HepG2 (cell line): Measurements from ENCODE around the gene C1QBP. TPM values are rescaled to one million over a fixed set of nuclear protein-coding genes. Genes with fewer than 3 reads are reported as not detected.

Source experiments
- ATAC-seq: fragments of 200-7000 bp; cut with Tn5 transposase; 3 replicates; pipeline ENCODE4 v1.9.1; 2020; ENCODE audit warnings: mild to moderate bottlenecking, moderate library complexity
- BruUV-seq: library from RNA; stranded (reverse); fragments of 400-500 nt; replicated peaks from 2 replicates; lab custom pipeline; 2021; lab: Mats Ljungman, UMichigan
- CTCF ChIA-PET: fragments of 300-600 bp; formaldehyde crosslinking; extraction: SDS; loops from one replicate; lab custom pipeline; 2021; ENCODE audit warnings: low total read pairs, inconsistent platforms, low intra/inter-chr PET ratio; lab: Yijun Ruan, JAX
- POLR2A ChIA-PET: fragments of 350-600 bp; sonication (Branson Sonifier 250); formaldehyde crosslinking; loops from one replicate; lab custom pipeline; 2020; ENCODE audit warnings: antibody characterized with exemption, inconsistent platforms; lab: Yijun Ruan, JAX
- DNase-seq: peaks from one replicate; pipeline ENCODE4 v3.0.0-alpha.2; 2015; ENCODE audit warnings: low spot score
- FAIRE-seq: peaks from 3 replicates; lab custom pipeline; 2011; peaks lifted over from hg19 to GRCh38; lab: Jason Lieb, UNC
- H2AFZ ChIP-seq: one replicate; pipeline ENCODE4 v1.6.1; 2011; ENCODE audit warnings: low read length, inconsistent platforms
- H3K27ac ChIP-seq: fragments of 300-600 bp; 3 replicates; pipeline ENCODE4 v1.8.0; 2011; ENCODE audit warnings: mixed run types, mild to moderate bottlenecking, mixed read lengths, low read length, inconsistent platforms; ENCODE audit not compliant: insufficient read depth; ENCODE audit errors: extremely low read length
- H3K27me3 ChIP-seq, 2 experiments: fragments of 200-600 bp in 1 of 2; 2 replicates in 1 of 2; 3 replicates in 1 of 2; pipeline versions ENCODE4 v1.6.0 to v1.8.0; 2011; ENCODE audit warnings: low read length in 2 of 2, mild to moderate bottlenecking in 2 of 2, moderate library complexity in 2 of 2, inconsistent platforms in 1 of 2; ENCODE audit not compliant: insufficient read depth in 2 of 2, control insufficient read depth in 1 of 2
- H3K36me3 ChIP-seq, 2 experiments: fragments of 200-600 bp in 1 of 2; replicated peaks in 1 of 2; 2 replicates in 1 of 2; 3 replicates in 1 of 2; pipeline versions ENCODE4 v1.5.1 to v1.8.0; 2011; ENCODE audit warnings: low read length in 2 of 2, inconsistent platforms in 1 of 2; ENCODE audit not compliant: insufficient read depth in 2 of 2, control insufficient read depth in 1 of 2
- H3K4me1 ChIP-seq: 2 replicates; pipeline ENCODE4 v1.5.1; 2012; ENCODE audit warnings: low read length, inconsistent platforms; ENCODE audit not compliant: insufficient read depth
- H3K4me2 ChIP-seq: 2 replicates; pipeline ENCODE4 v1.6.0; 2011; ENCODE audit warnings: low read depth, low read length, inconsistent platforms
- H3K4me3 ChIP-seq, 3 experiments: fragments of 200-600 bp in 1 of 3; sonication (generic), shearing (Covaris generic) in 1 of 3; replicated peaks in 1 of 3; 2 replicates each; pipeline ENCODE4 v1.5.1; 2011 to 2016; ENCODE audit warnings: low read length in 3 of 3, inconsistent platforms in 2 of 3, low read depth in 2 of 3, mild to moderate bottlenecking in 2 of 3, control low read depth in 1 of 3, mixed read lengths in 1 of 3; ENCODE audit not compliant: insufficient read depth in 1 of 3
- H3K79me2 ChIP-seq: one replicate; pipeline ENCODE4 v1.6.1; 2011; ENCODE audit warnings: low read length, inconsistent platforms; ENCODE audit not compliant: insufficient read depth
- H3K9ac ChIP-seq: 2 replicates; pipeline ENCODE4 v1.6.0; 2011; ENCODE audit warnings: mild to moderate bottlenecking, low read depth, low read length, inconsistent platforms; ENCODE audit not compliant: insufficient read depth
- H3K9me3 ChIP-seq: 2 replicates; pipeline ENCODE4 v1.5.1; 2012; ENCODE audit warnings: mild to moderate bottlenecking, low read length
- H4K20me1 ChIP-seq: 2 replicates; pipeline ENCODE4 v1.6.0; 2011; ENCODE audit warnings: inconsistent platforms, mild to moderate bottlenecking, low read length, moderate library complexity; ENCODE audit not compliant: insufficient read depth
- FOXK2 ChIP-seq: fragments of 450-650 bp; IDR thresholded peaks from 2 replicates; pipeline ENCODE4 v1.6.1; 2016
- NFKBIZ ChIP-seq: IDR thresholded peaks from 2 replicates; pipeline ENCODE4 v1.6.1; 2018; ENCODE audit warnings: missing genetic modification reagents, missing compliant biosample characterization
- REPIN1 ChIP-seq: sonication (generic); formaldehyde crosslinking; IDR thresholded peaks from 2 replicates; pipeline ENCODE4 v1.8.0; 2022; ENCODE audit warnings: missing genetic modification reagents, low read depth, mild to moderate bottlenecking, borderline replicate concordance
- SALL2 ChIP-seq: sonication (generic); formaldehyde crosslinking; IDR thresholded peaks from 2 replicates; pipeline ENCODE4 v1.8.1; 2023; ENCODE audit warnings: mild to moderate bottlenecking, missing genetic modification reagents, inconsistent platforms
- TCF12 ChIP-seq, 2 experiments: fragments of 450-650 bp in 1 of 2; sonication (generic) in 1 of 2; formaldehyde crosslinking in 1 of 2; IDR thresholded peaks; 2 replicates each; pipeline versions ENCODE4 v1.6.1 to v1.8.0; 2017 to 2022; ENCODE audit warnings: antibody characterized with exemption in 1 of 2, mild to moderate bottlenecking in 1 of 2, missing genetic modification reagents in 1 of 2, moderate library complexity in 1 of 2
- ZFYVE20 ChIP-seq: sonication (generic); formaldehyde crosslinking; IDR thresholded peaks from 2 replicates; pipeline ENCODE4 v1.8.0; 2023; ENCODE audit warnings: low read depth, mild to moderate bottlenecking, moderate library complexity, missing genetic modification reagents, borderline replicate concordance
- ZNF432 ChIP-seq: sonication (generic); formaldehyde crosslinking; IDR thresholded peaks from 2 replicates; pipeline ENCODE4 v1.5.0; 2020; ENCODE audit warnings: missing genetic modification reagents, mild to moderate bottlenecking, borderline replicate concordance
- ZNF782 ChIP-seq: sonication (generic); formaldehyde crosslinking; IDR thresholded peaks from 2 replicates; pipeline ENCODE4 v1.4.0; 2020; ENCODE audit warnings: missing genetic modification reagents, mild to moderate bottlenecking, borderline replicate concordance
- ZNF841 ChIP-seq: sonication (generic); formaldehyde crosslinking; IDR thresholded peaks from 2 replicates; pipeline ENCODE4 v1.8.1; 2023; ENCODE audit warnings: missing genetic modification reagents, borderline replicate concordance
- ZSCAN9 ChIP-seq: IDR thresholded peaks from 2 replicates; pipeline ENCODE4 v1.6.1; 2016; ENCODE audit warnings: borderline replicate concordance
- WGBS: methylation state at CpG from one replicate; pipeline ENCODE4 v1.1.6; 2017; ENCODE audit warnings: low lambda C conversion rate; 5-methylcytosine and 5-hydroxymethylcytosine counted together
- in situ Hi-C: cut with HindIII; loops from 2 replicates; pipeline ENCODE4 v1.10.0; 2017; ENCODE audit warnings: low pct_unique_long_range_greater_than_20kb; ENCODE audit not compliant: extremely low pct_ligation_motif_present
- intact Hi-C: fragments of 100-400 bp; cut with micrococcal nuclease; formaldehyde crosslinking; loops from one replicate; pipeline ENCODE4 v1.10.0; 2022; ENCODE audit not compliant: unreplicated experiment
- polyA plus RNA-seq, 8 experiments: library from polyadenylated mRNA; depleted of rRNA in 3 of 8; stranded (reverse) in 7 of 8; unstranded in 1 of 8; fragments of >200 nt; fragmentation: Illumina TruSeq in 4 of 8; extraction: Trizol in 4 of 8; gene quantifications; 2 replicates each; pipeline versions ENCODE4 v1.2.1 to v1.2.3, GENCODE V29; 2011 to 2016; ENCODE audit warnings: low read depth in 4 of 8, missing spikeins in 1 of 8, mixed read lengths in 1 of 8; ENCODE audit not compliant: insufficient read depth in 1 of 8
- total RNA-seq, 5 experiments: library from RNA; depleted of rRNA; stranded (reverse); fragments of >200 nt; fragmentation: Illumina TruSeq; extraction: Trizol; gene quantifications; 2 replicates each; pipeline ENCODE4 v1.2.3, GENCODE V29; 2016; ENCODE audit warnings: low read depth in 1 of 5
- TF ChIP-seq, protein P1 (sequence below): sonication (generic); formaldehyde crosslinking; IDR thresholded peaks from 2 replicates; pipeline ENCODE4 v1.5.1; 2020; ENCODE audit warnings: missing genetic modification reagents, mild to moderate bottlenecking, borderline replicate concordance
- TF ChIP-seq, protein P2 (sequence below): IDR thresholded peaks from 2 replicates; pipeline ENCODE4 v1.6.1; 2016

Gene C1QBP
- total and polyA plus RNA-seq, 2 of the 13 experiments (the other 11 are each of a cell fraction or from before 2014, with no cell fraction given): 219 to 680 TPM

DNA sequence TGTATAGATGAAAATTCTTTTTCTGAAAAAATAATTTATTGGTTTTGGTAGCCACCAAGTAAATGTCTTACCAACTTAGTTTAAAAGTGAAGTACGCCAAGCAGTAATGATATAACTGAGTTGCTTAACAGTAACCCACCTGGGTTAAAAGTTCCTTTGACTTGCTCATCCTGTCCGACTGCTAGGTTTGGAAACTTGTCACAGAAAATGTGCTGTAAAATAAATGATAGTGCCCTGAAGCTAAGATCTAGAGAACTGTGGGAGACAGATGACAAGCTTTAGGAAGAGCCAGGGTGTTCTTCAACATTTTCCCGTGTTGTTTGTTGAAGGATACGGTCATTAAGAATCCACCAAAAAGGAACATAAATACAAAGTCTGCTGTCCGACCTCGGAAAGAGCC, 42.0 kb upstream of the C1QBP start (continued):
- TF ChIP-seq SALL2 (CRISPR knock-in tag): no peak
- TF ChIP-seq, all 625 proteins: peak for 0

DNA sequence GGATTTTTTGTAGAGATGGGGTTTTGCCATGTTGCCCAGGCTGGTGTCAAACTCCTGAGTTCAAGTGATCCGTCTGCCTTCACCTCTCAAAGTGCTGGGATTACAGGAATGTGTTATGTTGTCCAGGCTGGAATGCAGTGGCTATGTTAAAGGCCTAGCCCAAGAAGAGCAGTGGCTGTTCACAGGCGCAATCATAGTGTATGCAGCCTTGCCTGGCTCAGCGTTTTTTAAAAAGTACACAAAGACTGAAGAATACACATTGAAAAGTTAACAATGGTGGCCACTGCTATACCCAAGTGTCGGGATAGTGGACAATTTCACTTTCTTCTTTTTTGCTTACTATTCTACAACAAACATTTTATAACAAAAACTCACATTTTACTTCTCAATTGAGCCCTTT, 40.0 kb upstream of the C1QBP start:
- peaks cover 23% of the 10 kb centered on the region for H3K79me2 ChIP-seq
- no peak for FAIRE-seq
- no peak overlapping the region for H3K9ac ChIP-seq
- no peak overlapping the region for H3K4me3 ChIP-seq
- H3K4me1 ChIP-seq: peaks cover 7% of the 10 kb centered on the region
- intact Hi-C loops: no loop called here
- in situ Hi-C loops: no loop called here
- ChIA-PET CTCF (no interaction called here), POLR2A (no interaction called here)
- no peaks in the 10 kb centered on the region for H3K9me3 ChIP-seq
- no peaks in the 10 kb centered on the region for H4K20me1 ChIP-seq
- ATAC-seq: no peak
- H3K27ac ChIP-seq: no peak overlapping the region
- WGBS: 98% methylated on average over 4 of the region's 4 CpGs
- no peak for DNase-seq
- peaks cover 24 to 84% of the 10 kb centered on the region in 2 experiments for H3K36me3 ChIP-seq
- no TSS peak for BruUV-seq
- no peaks in the 10 kb centered on the region; a peak in 1 of 5 replicates for H3K27me3 ChIP-seq
- no peak for TF ChIP-seq ZSCAN9 (CRISPR knock-in tag)
- TF ChIP-seq, protein P1, sequence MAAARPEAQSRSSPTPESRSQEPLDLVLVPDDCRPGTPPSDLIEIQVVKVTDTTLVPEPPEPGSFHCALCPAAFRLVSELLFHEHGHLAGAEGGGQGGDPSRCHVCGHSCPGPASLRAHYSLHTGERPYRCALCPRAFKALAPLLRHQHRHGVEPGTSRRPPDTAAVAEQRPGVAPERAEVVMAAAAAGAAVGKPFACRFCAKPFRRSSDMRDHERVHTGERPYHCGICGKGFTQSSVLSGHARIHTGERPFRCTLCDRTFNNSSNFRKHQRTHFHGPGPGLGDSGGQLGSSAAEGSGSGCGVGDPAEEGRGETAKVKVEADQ (CRISPR knock-in tag): no peak
- no peak for TF ChIP-seq ZFYVE20 (CRISPR knock-in tag)
- no peak for TF ChIP-seq NFKBIZ (CRISPR knock-in tag)
- TF ChIP-seq, protein P2, sequence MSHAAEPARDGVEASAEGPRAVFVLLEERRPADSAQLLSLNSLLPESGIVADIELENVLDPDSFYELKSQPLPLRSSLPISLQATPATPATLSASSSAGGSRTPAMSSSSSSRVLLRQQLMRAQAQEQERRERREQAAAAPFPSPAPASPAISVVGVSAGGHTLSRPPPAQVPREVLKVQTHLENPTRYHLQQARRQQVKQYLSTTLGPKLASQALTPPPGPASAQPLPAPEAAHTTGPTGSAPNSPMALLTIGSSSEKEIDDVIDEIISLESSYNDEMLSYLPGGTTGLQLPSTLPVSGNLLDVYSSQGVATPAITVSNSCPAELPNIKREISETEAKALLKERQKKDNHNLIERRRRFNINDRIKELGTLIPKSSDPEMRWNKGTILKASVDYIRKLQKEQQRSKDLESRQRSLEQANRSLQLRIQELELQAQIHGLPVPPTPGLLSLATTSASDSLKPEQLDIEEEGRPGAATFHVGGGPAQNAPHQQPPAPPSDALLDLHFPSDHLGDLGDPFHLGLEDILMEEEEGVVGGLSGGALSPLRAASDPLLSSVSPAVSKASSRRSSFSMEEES (CRISPR knock-in tag): no peak
- no peak for TF ChIP-seq REPIN1 (CRISPR knock-in tag)
- no peak for TF ChIP-seq FOXK2
- no peak for TF ChIP-seq ZNF841
- TF ChIP-seq TCF12 (IDR thresholded peaks at IDR 0.05): no peak
- TF ChIP-seq TCF12 (CRISPR knock-in tag; IDR thresholded peaks at IDR 0.05): no peak
- TF ChIP-seq ZNF432 (CRISPR knock-in tag): no peak
- no peak for TF ChIP-seq ZNF782 (CRISPR knock-in tag)
- H3K4me2 ChIP-seq: no peak overlapping the region
- no peak overlapping the region for H2AFZ ChIP-seq
